Stimulated activated effector memory CD8-positive, alpha-beta T cell treated with anti-CD3 and anti-CD28 coated beads, Interleukin-12 subunit alpha, Interleukin-12 subunit beta, amount 100 ng/mL, for 72 hours (primary cell): ENCODE measurements around the gene MX1.

ENCODE experiments used
- ATAC-seq: fragments of 150-1000 bp; cut with Tn5 transposase; 2 replicates; pipeline ENCODE4 v1.10.0; 2021
- DNase-seq, 2 donors: peaks; one replicate each; pipeline ENCODE4 v3.0.0; 2021 to 2022; ENCODE audit warnings: low spot score in 2 of 2
- H3K27ac Mint-ChIP-seq: one replicate; pipeline ENCODE4 v1.8.0; 2022; ENCODE audit warnings: mild to moderate bottlenecking, mixed read lengths
- H3K36me3 Mint-ChIP-seq: one replicate; pipeline ENCODE4 v1.8.0; 2022; ENCODE audit warnings: mild to moderate bottlenecking, mixed read lengths
- H3K4me1 Mint-ChIP-seq: one replicate; pipeline ENCODE4 v1.8.0; 2022; ENCODE audit warnings: mixed read lengths
- H3K4me3 Mint-ChIP-seq: one replicate; pipeline ENCODE4 v1.8.0; 2022; ENCODE audit warnings: mild to moderate bottlenecking, mixed read lengths
- H3K9me3 Mint-ChIP-seq: one replicate; pipeline ENCODE4 v1.8.0; 2022; ENCODE audit warnings: mixed read lengths

MX1 gene

GRCh38 chr21:41435706-41436105 lies 9.7 kb downstream of the MX1 start:
- H3K4me1 Mint-ChIP-seq, result no peaks in the 10 kb centered on the region

GRCh38 chr21:41437729-41438128 lies 11.7 kb downstream of the MX1 start:
- DNase-seq (no peak), ATAC-seq (peak; percentile 36)
- Mint-ChIP-seq H3K27ac (peak overlapping the region; percentile 4), H3K4me3 (no peak overlapping the region), H3K36me3 (peaks cover 66% of the 10 kb centered on the region), H3K9me3 (no peaks in the 10 kb centered on the region), H3K4me1 (no peaks in the 10 kb centered on the region)

More at GRCh38 chr21:41435706-41436105, 9.7 kb downstream of the MX1 start:
- Mint-ChIP-seq H3K4me3 (no peak overlapping the region), H3K36me3 (peaks cover 56% of the 10 kb centered on the region), H3K27ac (no peak overlapping the region), H3K9me3 (no peaks in the 10 kb centered on the region)
- DNase-seq (no peak), ATAC-seq (no peak)

- Mint-ChIP-seq H3K4me3 (no peak overlapping the region), H3K4me1 (no peaks in the 10 kb centered on the region), H3K27ac (no peak overlapping the region), H3K9me3 (no peaks in the 10 kb centered on the region), H3K36me3 (peaks cover 73% of the 10 kb centered on the region)
- no peak for ATAC-seq
- DNase-seq, result no peak
These were observed 12.5 kb downstream of the MX1 start for GRCh38 chr21:41438425-41439113.

- Mint-ChIP-seq H3K4me3 (no peak overlapping the region), H3K36me3 (peaks cover 71% of the 10 kb centered on the region), H3K9me3 (no peaks in the 10 kb centered on the region), H3K4me1 (no peaks in the 10 kb centered on the region), H3K27ac (no peak overlapping the region)
- ATAC-seq (no peak), DNase-seq (no peak)
These were observed 13.2 kb downstream of the MX1 start for GRCh38 chr21:41439248-41439647.

- DNase-seq, result no peak
- Mint-ChIP-seq H3K27ac (peak overlapping the region; percentile 71), H3K9me3 (no peaks in the 10 kb centered on the region), H3K4me1 (no peaks in the 10 kb centered on the region), H3K36me3 (peaks cover 62% of the 10 kb centered on the region), H3K4me3 (no peak overlapping the region)
- ATAC-seq, result no peak
These were observed 15.5 kb downstream of the MX1 start for GRCh38 chr21:41441546-41441945.

GRCh38 chr21:41442481-41443186 lies 16.6 kb downstream of the MX1 start:
- Mint-ChIP-seq H3K27ac (peak overlapping the region; percentile 33), H3K4me3 (no peak overlapping the region), H3K9me3 (no peaks in the 10 kb centered on the region), H3K4me1 (no peaks in the 10 kb centered on the region), H3K36me3 (peaks cover 57% of the 10 kb centered on the region)
- ATAC-seq (no peak), DNase-seq (no peak)

- DNase-seq (no peak), ATAC-seq (no peak)
- Mint-ChIP-seq H3K4me3 (no peak overlapping the region), H3K9me3 (no peaks in the 10 kb centered on the region), H3K4me1 (no peaks in the 10 kb centered on the region), H3K36me3 (peaks cover 56% of the 10 kb centered on the region), H3K27ac (no peak overlapping the region)
These were observed 17.5 kb downstream of the MX1 start for GRCh38 chr21:41443562-41443961.

GRCh38 chr21:41444703-41445464 lies 18.8 kb downstream of the MX1 start:
- H3K27ac Mint-ChIP-seq, result no peak overlapping the region
- H3K9me3 Mint-ChIP-seq, result no peaks in the 10 kb centered on the region
- H3K36me3 Mint-ChIP-seq, result peaks cover 64% of the 10 kb centered on the region
- DNase-seq (no peak), ATAC-seq (no peak)
- H3K4me3 Mint-ChIP-seq, result no peak overlapping the region
- no peaks in the 10 kb centered on the region for H3K4me1 Mint-ChIP-seq

GRCh38 chr21:41445465-41445862 lies 19.4 kb downstream of the MX1 start:
- no peaks in the 10 kb centered on the region for H3K4me1 Mint-ChIP-seq
- DNase-seq (no peak), ATAC-seq (no peak)
- no peak overlapping the region for H3K4me3 Mint-ChIP-seq
- no peak overlapping the region for H3K27ac Mint-ChIP-seq
- no peaks in the 10 kb centered on the region for H3K9me3 Mint-ChIP-seq
- peaks cover 64% of the 10 kb centered on the region for H3K36me3 Mint-ChIP-seq

- ATAC-seq (no peak), DNase-seq (no peak)
- H3K36me3 Mint-ChIP-seq, result peaks cover 57% of the 10 kb centered on the region
- no peaks in the 10 kb centered on the region for H3K4me1 Mint-ChIP-seq
- no peaks in the 10 kb centered on the region for H3K9me3 Mint-ChIP-seq
- H3K27ac Mint-ChIP-seq, result no peak overlapping the region
- H3K4me3 Mint-ChIP-seq, result no peak overlapping the region
These were observed 20.5 kb downstream of the MX1 start for GRCh38 chr21:41446586-41446985.

GRCh38 chr21:41447356-41447755 lies 21.3 kb downstream of the MX1 start:
- H3K4me3 Mint-ChIP-seq, result no peak overlapping the region
- no peak overlapping the region for H3K27ac Mint-ChIP-seq
- no peaks in the 10 kb centered on the region for H3K4me1 Mint-ChIP-seq
- H3K9me3 Mint-ChIP-seq, result no peaks in the 10 kb centered on the region
- ATAC-seq, result no peak
- DNase-seq, result no peak
- H3K36me3 Mint-ChIP-seq, result peaks cover 50% of the 10 kb centered on the region

GRCh38 chr21:41449613-41450012 lies 23.6 kb downstream of the MX1 start:
- no peak overlapping the region for H3K4me3 Mint-ChIP-seq
- H3K4me1 Mint-ChIP-seq, result no peaks in the 10 kb centered on the region
- ATAC-seq (no peak), DNase-seq (no peak)
- no peak overlapping the region for H3K27ac Mint-ChIP-seq
- H3K36me3 Mint-ChIP-seq, result peaks cover 39% of the 10 kb centered on the region
- H3K9me3 Mint-ChIP-seq, result no peaks in the 10 kb centered on the region

- Mint-ChIP-seq H3K4me1 (no peaks in the 10 kb centered on the region), H3K36me3 (peaks cover 27% of the 10 kb centered on the region), H3K4me3 (no peak overlapping the region), H3K27ac (no peak overlapping the region), H3K9me3 (no peaks in the 10 kb centered on the region)
- ATAC-seq, result no peak
- no peak for DNase-seq
These were observed 26.0 kb downstream of the MX1 start for GRCh38 chr21:41451753-41452676.

GRCh38 chr21:41453198-41453597 lies 27.2 kb downstream of the MX1 start:
- peaks cover 15% of the 10 kb centered on the region for H3K36me3 Mint-ChIP-seq
- ATAC-seq (no peak), DNase-seq (no peak)
- peak overlapping the region; percentile 47 for H3K27ac Mint-ChIP-seq
- no peaks in the 10 kb centered on the region for H3K9me3 Mint-ChIP-seq
- H3K4me3 Mint-ChIP-seq, result no peak overlapping the region
- H3K4me1 Mint-ChIP-seq, result no peaks in the 10 kb centered on the region

GRCh38 chr21:41453761-41454160 lies 27.7 kb downstream of the MX1 start:
- Mint-ChIP-seq H3K4me1 (no peaks in the 10 kb centered on the region), H3K9me3 (no peaks in the 10 kb centered on the region), H3K4me3 (no peak overlapping the region), H3K27ac (peak overlapping the region; percentile 47), H3K36me3 (peaks cover 12% of the 10 kb centered on the region)
- DNase-seq, result no peak
- ATAC-seq, result no peak
